Uterus (tissue), 4 donors: ENCODE measurements around the gene ATG16L1. TPM values are rescaled to one million over a fixed set of nuclear protein-coding genes. Genes with fewer than 3 reads are reported as not detected.

ENCODE experiments used
- DNase-seq, 2 donors: peaks; one replicate each; pipeline ENCODE4 v3.0.0-alpha.2; 2019 to 2020
- H3K27ac ChIP-seq, 2 donors: fragments of 200-600 bp; sonication (generic); 1 replicate in 1 of 2; 2 replicates in 1 of 2; pipeline ENCODE4 v1.5.1; 2016 to 2018
- H3K27me3 ChIP-seq, 2 donors: fragments of 200-600 bp; sonication (generic); one replicate each; pipeline ENCODE4 v1.5.1; 2018 to 2019; ENCODE audit warnings: control low read depth in 1 of 2
- H3K36me3 ChIP-seq, 2 donors: fragments of 200-600 bp; sonication (generic); one replicate each; pipeline ENCODE4 v1.5.1; 2019; ENCODE audit warnings: control low read depth in 1 of 2
- H3K4me1 ChIP-seq, 2 donors: fragments of 200-600 bp; sonication (generic); one replicate each; pipeline ENCODE4 v1.5.1; 2018 to 2019; ENCODE audit warnings: control low read depth in 1 of 2
- H3K4me3 ChIP-seq, 2 donors: fragments of 200-600 bp; sonication (generic); 1 replicate in 1 of 2; 2 replicates in 1 of 2; pipeline ENCODE4 v1.5.1; 2018 to 2019; ENCODE audit warnings: mild to moderate bottlenecking in 1 of 2
- H3K9me3 ChIP-seq, 2 donors: fragments of 200-600 bp; sonication (generic); one replicate each; pipeline ENCODE4 v1.5.1; 2019; ENCODE audit warnings: control low read depth in 1 of 2
- POLR2A ChIP-seq, 2 donors: fragments of 450-650 bp; IDR thresholded peaks; one replicate each; pipeline ENCODE4 v1.6.1; 2016; ENCODE audit warnings: antibody characterized with exemption in 2 of 2, mild to moderate bottlenecking in 1 of 2, moderate library complexity in 1 of 2
- intact Hi-C: fragments of 100-400 bp; cut with DNase I; formaldehyde crosslinking; loops from one replicate; pipeline ENCODE4 v1.15.1; 2023; ENCODE audit warnings: low total_unique reads
- total RNA-seq, 4 donors: library from RNA; depleted of rRNA in 3 of 4; stranded (reverse); fragments of >200 nt in 3 of 4; gene quantifications; one replicate each; pipeline versions ENCODE4 v1.1.0 to v1.2.4, GENCODE V29; 2014 to 2023
- TF ChIP-seq, protein P1 (sequence below), 4 experiments: fragments of 200-600 bp in 2 of 4; fragments of 450-650 bp in 2 of 4; sonication (generic) in 2 of 4; IDR thresholded peaks; one replicate each; pipeline ENCODE4 v1.5.1; 2016 to 2019; ENCODE audit warnings: antibody characterized with exemption in 4 of 4, mild to moderate bottlenecking in 2 of 4, moderate library complexity in 1 of 4
- donor health status: DM: yes; HTN: yes; CAD: no.

The ATG16L1 gene
- total RNA-seq, 4 donors from 2014 or later: 26.2 to 42.9 (median 31.9) TPM

DNA sequence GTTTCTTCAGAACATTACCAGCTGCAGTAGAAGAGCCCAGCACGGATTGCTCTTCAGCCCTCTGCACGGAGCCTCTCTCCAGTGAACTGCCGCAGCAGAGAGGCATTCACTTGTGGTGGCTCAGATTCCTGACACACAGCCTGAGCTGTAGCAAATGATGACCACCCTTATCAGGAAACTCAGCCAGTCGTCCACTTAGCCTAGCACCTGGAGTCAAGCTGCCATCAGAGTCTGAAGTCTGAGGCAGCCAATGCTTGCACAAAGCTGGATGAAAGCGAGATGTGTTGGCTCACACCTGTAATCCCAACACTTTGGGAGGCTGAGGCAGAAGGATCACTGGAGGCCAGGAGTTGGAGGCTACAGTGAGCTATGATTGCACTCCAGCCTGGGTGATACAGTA, 44.4 kb downstream of the ATG16L1 start:
- Histone ChIP-seq H3K36me3 (no peaks in the 10 kb centered on the region), H3K27ac (no peak overlapping the region)

DNA sequence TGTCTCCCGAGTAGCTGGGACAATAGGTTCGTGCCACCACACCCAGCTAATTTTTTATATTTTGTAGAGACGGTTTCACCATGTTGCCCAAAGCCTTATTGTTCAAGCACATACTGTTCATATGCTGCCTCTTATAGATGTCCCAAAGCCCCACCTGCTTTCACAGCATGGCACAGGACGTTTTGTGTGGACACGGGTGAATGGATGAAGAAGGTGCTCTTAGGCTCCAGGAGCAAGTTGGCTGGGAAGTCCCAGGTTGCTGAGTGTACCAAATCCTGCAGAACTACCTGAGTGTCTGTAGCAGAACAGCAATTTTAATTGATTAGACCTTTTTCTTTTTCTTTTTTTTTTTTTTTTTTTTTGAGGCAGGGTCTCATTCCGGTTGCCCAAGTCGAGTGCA, 45.6 kb downstream of the ATG16L1 start:
- TF ChIP-seq, protein P1, sequence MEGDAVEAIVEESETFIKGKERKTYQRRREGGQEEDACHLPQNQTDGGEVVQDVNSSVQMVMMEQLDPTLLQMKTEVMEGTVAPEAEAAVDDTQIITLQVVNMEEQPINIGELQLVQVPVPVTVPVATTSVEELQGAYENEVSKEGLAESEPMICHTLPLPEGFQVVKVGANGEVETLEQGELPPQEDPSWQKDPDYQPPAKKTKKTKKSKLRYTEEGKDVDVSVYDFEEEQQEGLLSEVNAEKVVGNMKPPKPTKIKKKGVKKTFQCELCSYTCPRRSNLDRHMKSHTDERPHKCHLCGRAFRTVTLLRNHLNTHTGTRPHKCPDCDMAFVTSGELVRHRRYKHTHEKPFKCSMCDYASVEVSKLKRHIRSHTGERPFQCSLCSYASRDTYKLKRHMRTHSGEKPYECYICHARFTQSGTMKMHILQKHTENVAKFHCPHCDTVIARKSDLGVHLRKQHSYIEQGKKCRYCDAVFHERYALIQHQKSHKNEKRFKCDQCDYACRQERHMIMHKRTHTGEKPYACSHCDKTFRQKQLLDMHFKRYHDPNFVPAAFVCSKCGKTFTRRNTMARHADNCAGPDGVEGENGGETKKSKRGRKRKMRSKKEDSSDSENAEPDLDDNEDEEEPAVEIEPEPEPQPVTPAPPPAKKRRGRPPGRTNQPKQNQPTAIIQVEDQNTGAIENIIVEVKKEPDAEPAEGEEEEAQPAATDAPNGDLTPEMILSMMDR (IDR thresholded peaks at IDR 0.05): no peak
- no peak for TF ChIP-seq POLR2A (IDR thresholded peaks at IDR 0.05)
- Histone ChIP-seq H3K9me3 (no peaks in the 10 kb centered on the region), H3K27me3 (no peaks in the 10 kb centered on the region), H3K4me3 (no peak overlapping the region), H3K4me1 (no peaks in the 10 kb centered on the region), H3K36me3 (no peaks in the 10 kb centered on the region), H3K27ac (no peak overlapping the region)
- DNase-seq: no peak
- intact Hi-C loops: no loop called here

More for the DNA sequence above, 44.4 kb downstream of the ATG16L1 start:
- intact Hi-C loops: no loop called here
- no peak for DNase-seq
- TF ChIP-seq POLR2A (IDR thresholded peaks at IDR 0.05): no peak
- TF ChIP-seq, protein P1 (IDR thresholded peaks at IDR 0.05): no peak
- Histone ChIP-seq H3K9me3 (no peaks in the 10 kb centered on the region), H3K4me3 (no peak overlapping the region), H3K4me1 (no peaks in the 10 kb centered on the region), H3K27me3 (no peaks in the 10 kb centered on the region)

DNA sequence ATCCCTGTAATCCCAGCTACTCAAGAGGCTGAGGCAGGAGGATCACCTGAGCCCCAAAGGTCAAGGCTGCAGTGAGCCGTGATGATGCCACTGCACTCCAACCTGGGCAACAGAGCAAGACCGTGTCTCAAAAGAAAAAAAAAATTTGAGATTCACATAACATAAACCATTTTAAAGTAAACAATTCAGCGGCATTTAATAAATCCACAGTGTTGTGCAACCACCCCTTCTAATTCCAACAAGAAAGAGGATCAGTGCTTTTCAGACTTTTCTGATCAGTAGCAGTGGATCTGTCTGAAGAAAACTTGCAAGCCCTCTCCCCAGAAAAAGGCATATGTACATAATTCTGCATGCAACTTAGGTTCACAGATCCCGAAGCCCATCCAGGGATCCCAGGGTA, 48.9 kb downstream of the ATG16L1 start:
- no peaks in the 10 kb centered on the region for H3K4me1 ChIP-seq
- H3K9me3 ChIP-seq: no peaks in the 10 kb centered on the region
- no peaks in the 10 kb centered on the region for H3K27me3 ChIP-seq
- no peak for TF ChIP-seq POLR2A (IDR thresholded peaks at IDR 0.05)
- TF ChIP-seq, protein P1 (IDR thresholded peaks at IDR 0.05): no peak
- no peaks in the 10 kb centered on the region for H3K36me3 ChIP-seq
- no peak for DNase-seq
- no peak overlapping the region for H3K27ac ChIP-seq
- intact Hi-C loops: no loop called here
- no peak overlapping the region for H3K4me3 ChIP-seq

DNA sequence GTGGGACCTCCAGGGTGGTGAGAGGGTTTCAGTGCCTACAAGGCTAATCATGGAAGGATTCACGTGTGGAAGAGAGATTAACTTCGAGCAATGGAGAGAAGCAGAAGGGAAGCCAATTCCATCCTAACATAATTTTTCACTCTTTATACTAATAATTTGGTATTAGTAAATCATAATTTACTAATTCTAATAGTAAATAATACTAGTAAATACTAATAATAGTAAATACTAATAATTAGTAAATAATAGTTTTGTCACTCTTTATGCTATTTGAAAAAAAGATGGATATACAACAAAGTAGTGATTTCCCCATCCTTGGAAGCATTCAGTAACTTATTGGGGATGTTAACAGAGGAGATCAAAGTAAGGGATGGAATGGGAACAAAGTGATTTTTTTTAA, 49.8 kb downstream of the ATG16L1 start:
- H3K27me3 ChIP-seq: no peaks in the 10 kb centered on the region
- H3K4me1 ChIP-seq: no peaks in the 10 kb centered on the region
- TF ChIP-seq, protein P1 (IDR thresholded peaks at IDR 0.05): no peak
- no peak for TF ChIP-seq POLR2A (IDR thresholded peaks at IDR 0.05)
- no peaks in the 10 kb centered on the region for H3K9me3 ChIP-seq
- DNase-seq: no peak
- no peak overlapping the region for H3K4me3 ChIP-seq
- H3K27ac ChIP-seq: no peak overlapping the region
- intact Hi-C loops: no loop called here
- H3K36me3 ChIP-seq: no peaks in the 10 kb centered on the region

DNA sequence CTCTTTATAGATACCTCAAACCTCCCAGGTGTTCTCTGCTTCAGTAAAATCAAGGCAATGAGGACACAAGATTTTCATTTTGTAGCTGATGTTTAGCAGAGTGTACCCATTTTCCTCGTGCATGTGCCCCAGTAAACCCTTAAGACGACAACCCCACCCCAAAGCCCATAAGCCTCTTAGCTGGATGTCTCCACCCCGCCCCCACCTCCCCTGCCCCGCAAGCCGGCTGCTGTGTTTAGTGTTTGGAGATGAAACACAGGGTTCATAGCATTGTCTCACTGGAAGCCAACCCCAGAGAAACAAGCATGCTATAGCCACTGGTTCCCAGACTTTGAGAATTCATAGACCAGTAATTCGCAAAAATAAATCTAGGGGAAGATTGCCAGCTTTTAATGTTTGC, 50.3 kb downstream of the ATG16L1 start:
- no peak for DNase-seq
- H3K27ac ChIP-seq: no peak overlapping the region
- TF ChIP-seq, protein P1 (IDR thresholded peaks at IDR 0.05): no peak
- no peak for TF ChIP-seq POLR2A (IDR thresholded peaks at IDR 0.05)
- H3K4me1 ChIP-seq: no peaks in the 10 kb centered on the region
- intact Hi-C loops: no loop called here
- no peaks in the 10 kb centered on the region for H3K27me3 ChIP-seq
- no peaks in the 10 kb centered on the region for H3K36me3 ChIP-seq
- no peaks in the 10 kb centered on the region for H3K9me3 ChIP-seq
- H3K4me3 ChIP-seq: no peak overlapping the region
